Gastroesophageal sphincter (tissue), 4 donors: Measurements from ENCODE around the gene OR51E1. TPM values are rescaled to one million over a fixed set of nuclear protein-coding genes. Genes with fewer than 3 reads are reported as not detected.

ENCODE experiments used
- ATAC-seq: fragments of 150-250 bp; one replicate; pipeline ENCODE4 v1.9.1; 2016; ENCODE audit warnings: mild to moderate bottlenecking, moderate library complexity
- H3K27ac ChIP-seq, 4 donors: fragments of 200-600 bp; sonication (generic) in 3 of 4; 1 replicate in 3 of 4; 2 replicates in 1 of 4; pipeline ENCODE4 v1.5.1; 2016 to 2019
- H3K27me3 ChIP-seq: fragments of 200-600 bp; sonication (generic); one replicate; pipeline ENCODE4 v1.5.1; 2019
- H3K36me3 ChIP-seq, 2 donors: fragments of 200-600 bp; sonication (generic); one replicate each; pipeline ENCODE4 v1.5.1; 2019; ENCODE audit warnings: control low read depth in 1 of 2
- H3K4me1 ChIP-seq, 3 donors: fragments of 200-600 bp; sonication (generic); 1 replicate in 2 of 3; 2 replicates in 1 of 3; pipeline ENCODE4 v1.5.1; 2016 to 2019; ENCODE audit warnings: control low read depth in 2 of 3
- H3K4me3 ChIP-seq, 2 donors: fragments of 200-600 bp; sonication (generic); one replicate each; pipeline ENCODE4 v1.5.1; 2019; ENCODE audit warnings: mild to moderate bottlenecking in 1 of 2, moderate library complexity in 1 of 2
- H3K9me3 ChIP-seq, 3 donors: fragments of 200-600 bp; sonication (generic); one replicate each; pipeline ENCODE4 v1.5.1; 2017 to 2019; ENCODE audit warnings: control low read depth in 2 of 3
- EP300 ChIP-seq: sonication (generic); formaldehyde crosslinking; IDR thresholded peaks from one replicate; pipeline ENCODE4 v1.6.1; 2017; ENCODE audit warnings: antibody characterized with exemption, mild to moderate bottlenecking
- POLR2A ChIP-seq, 2 donors: fragments of 450-650 bp; IDR thresholded peaks; one replicate each; pipeline ENCODE4 v1.6.1; 2017; ENCODE audit warnings: antibody characterized with exemption in 2 of 2, mild to moderate bottlenecking in 2 of 2, moderate library complexity in 1 of 2
- POLR2AphosphoS5 ChIP-seq: sonication (generic); formaldehyde crosslinking; IDR thresholded peaks from one replicate; pipeline ENCODE4 v1.6.1; 2017; ENCODE audit warnings: antibody characterized with exemption
- WGBS, 2 donors: methylation state at CpG; one replicate each; pipeline ENCODE4 v1.1.5; 2018; ENCODE audit warnings: low coverage in 1 of 2; 5-methylcytosine and 5-hydroxymethylcytosine counted together
- total RNA-seq, 4 donors: library from RNA; depleted of rRNA; stranded (reverse); fragments of >200 nt; gene quantifications; one replicate each; pipeline ENCODE4 v1.1.0, GENCODE V29; 2016
- TF ChIP-seq, protein P1 (sequence below), 4 experiments: fragments of 200-600 bp in 2 of 4; fragments of 450-650 bp in 2 of 4; sonication (generic) in 1 of 4; IDR thresholded peaks; one replicate each; pipeline ENCODE4 v1.5.1; 2017 to 2019; ENCODE audit warnings: antibody characterized with exemption in 4 of 4, mild to moderate bottlenecking in 2 of 4, moderate library complexity in 2 of 4

Gene OR51E1
- total RNA-seq, 4 donors from 2014 or later: 0.27 to 0.78 (median 0.65) TPM

DNA sequence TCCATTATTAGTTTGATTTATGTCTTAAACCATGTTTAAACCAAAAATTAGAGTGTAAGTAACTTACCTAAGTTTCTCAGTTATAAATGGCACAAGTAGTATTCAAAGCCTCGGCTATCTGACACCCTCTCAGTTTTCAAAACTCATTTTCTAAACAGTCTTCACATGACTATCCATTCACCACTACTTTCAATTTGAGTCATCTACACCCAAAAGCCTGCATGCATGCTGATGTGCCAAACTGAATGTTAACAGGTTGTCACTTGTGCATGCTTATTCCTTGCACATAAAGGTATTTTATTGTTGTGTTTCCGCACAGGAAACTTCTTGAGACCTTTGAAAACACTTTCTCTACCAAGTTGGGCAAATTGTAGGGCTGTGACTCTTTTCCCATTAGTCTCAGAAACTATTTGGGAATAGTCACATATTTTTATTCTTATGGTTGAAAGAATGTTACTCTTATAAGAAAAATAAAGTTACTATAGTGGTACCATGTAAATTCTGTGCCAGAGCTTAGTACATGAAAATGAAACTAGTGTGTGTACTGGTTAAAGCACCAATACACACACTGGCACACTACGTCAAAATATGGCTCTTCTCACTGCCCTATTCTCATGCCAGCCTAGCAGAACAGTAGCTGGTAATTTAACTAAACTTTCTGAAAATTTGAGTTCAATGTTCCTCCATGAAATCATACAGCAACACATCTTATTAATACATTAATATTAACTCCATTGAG lies 56.1 kb downstream of the OR51E1 start:
- Histone ChIP-seq H3K9me3 (no peaks in the 10 kb centered on the region), H3K27me3 (no peaks in the 10 kb centered on the region), H3K36me3 (no peaks in the 10 kb centered on the region), H3K27ac (no peak overlapping the region), H3K4me1 (peaks cover 0 to 9% (median 0%) of the 10 kb centered on the region in 3 donors), H3K4me3 (no peak overlapping the region)
- no peak for ATAC-seq
- TF ChIP-seq POLR2A (IDR thresholded peaks at IDR 0.05) (no peak), EP300 (no peak), POLR2AphosphoS5 (no peak)
- TF ChIP-seq, protein P1, sequence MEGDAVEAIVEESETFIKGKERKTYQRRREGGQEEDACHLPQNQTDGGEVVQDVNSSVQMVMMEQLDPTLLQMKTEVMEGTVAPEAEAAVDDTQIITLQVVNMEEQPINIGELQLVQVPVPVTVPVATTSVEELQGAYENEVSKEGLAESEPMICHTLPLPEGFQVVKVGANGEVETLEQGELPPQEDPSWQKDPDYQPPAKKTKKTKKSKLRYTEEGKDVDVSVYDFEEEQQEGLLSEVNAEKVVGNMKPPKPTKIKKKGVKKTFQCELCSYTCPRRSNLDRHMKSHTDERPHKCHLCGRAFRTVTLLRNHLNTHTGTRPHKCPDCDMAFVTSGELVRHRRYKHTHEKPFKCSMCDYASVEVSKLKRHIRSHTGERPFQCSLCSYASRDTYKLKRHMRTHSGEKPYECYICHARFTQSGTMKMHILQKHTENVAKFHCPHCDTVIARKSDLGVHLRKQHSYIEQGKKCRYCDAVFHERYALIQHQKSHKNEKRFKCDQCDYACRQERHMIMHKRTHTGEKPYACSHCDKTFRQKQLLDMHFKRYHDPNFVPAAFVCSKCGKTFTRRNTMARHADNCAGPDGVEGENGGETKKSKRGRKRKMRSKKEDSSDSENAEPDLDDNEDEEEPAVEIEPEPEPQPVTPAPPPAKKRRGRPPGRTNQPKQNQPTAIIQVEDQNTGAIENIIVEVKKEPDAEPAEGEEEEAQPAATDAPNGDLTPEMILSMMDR (IDR thresholded peaks at IDR 0.05): no peak
- WGBS, 2 donors: 87 to 91% methylated on average over 3 of the region's 3 CpGs

DNA sequence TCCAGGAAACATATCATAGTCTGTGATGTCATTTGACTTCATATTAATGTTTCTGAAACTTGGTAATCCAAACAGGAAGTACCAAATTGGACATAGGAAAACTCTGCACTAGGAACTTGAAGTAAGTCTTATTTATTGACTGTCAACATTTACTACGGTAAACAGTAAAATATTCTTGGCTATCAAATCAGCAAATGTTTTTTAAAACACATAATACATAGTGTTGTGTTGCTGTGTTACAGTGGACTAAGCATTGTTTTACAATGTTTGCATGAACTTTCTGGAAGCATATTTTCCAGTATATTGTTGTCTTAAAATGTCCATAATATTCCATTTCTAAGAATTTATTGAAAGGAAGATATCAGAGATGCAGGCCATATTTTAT lies 56.6 kb downstream of the OR51E1 start:
- H3K9me3 ChIP-seq: no peaks in the 10 kb centered on the region
- TF ChIP-seq POLR2A (IDR thresholded peaks at IDR 0.05) (no peak), POLR2AphosphoS5 (no peak), EP300 (no peak)
- TF ChIP-seq, protein P1 (IDR thresholded peaks at IDR 0.05): no peak
- H3K36me3 ChIP-seq: no peaks in the 10 kb centered on the region
- 50 to 91% methylated on average over 1 of the region's 1 CpG for WGBS, 2 donors
- no peak overlapping the region for H3K27ac ChIP-seq
- peaks cover 0 to 4% (median 0%) of the 10 kb centered on the region in 3 donors for H3K4me1 ChIP-seq
- H3K27me3 ChIP-seq: no peaks in the 10 kb centered on the region
- no peak overlapping the region for H3K4me3 ChIP-seq
- ATAC-seq: no peak

DNA sequence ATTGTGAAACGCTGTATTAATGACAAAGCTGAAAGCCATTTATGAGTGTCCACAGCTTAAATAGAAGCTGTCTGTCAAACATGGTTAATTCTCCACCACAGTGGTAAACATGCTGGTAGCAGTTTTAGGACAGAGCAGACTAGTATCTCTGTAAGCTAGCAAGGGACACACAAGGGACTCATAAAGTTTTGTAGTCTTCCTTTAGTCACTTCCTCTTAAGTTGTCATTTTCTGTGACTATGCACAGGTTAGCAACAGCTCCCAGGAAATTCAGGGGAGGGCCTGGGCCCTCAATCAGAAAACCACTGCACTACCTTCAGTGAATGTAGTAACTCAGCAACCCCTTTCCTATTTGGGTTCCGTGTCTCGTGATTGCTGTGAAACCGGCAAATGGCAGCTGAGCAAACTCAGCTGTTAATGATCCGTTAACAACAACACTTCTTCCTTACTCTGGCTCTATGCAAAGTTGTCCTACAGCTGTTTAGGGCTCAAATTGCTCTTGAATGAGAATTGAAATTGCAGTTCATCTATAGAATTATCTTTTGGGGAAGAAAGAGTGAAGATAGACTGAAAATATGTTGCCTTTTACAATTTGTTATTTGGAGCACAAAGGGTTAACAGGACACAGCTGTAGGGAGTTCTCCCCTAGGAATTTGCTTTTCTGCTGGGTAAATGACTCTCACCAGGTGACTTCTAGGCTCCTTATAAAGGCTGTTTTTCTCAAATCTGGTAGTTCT lies 60.4 kb downstream of the OR51E1 start, which contains the start of gene MMP26:
TSS of gene MMP26 (plus strand) at position 731 of the 736 bp plus-strand sequence.
- Histone ChIP-seq H3K27ac (no peak within 1 kb of the TSS), H3K27me3 (no peaks in the 10 kb centered on the region), H3K4me1 (no peaks in the 10 kb centered on the region), H3K9me3 (no peaks in the 10 kb centered on the region), H3K36me3 (no peaks in the 10 kb centered on the region), H3K4me3 (no peak within 1 kb of the TSS)
- TF ChIP-seq POLR2AphosphoS5: no peak
- no peak for TF ChIP-seq EP300
- TF ChIP-seq POLR2A (IDR thresholded peaks at IDR 0.05): no peak
- TF ChIP-seq, protein P1 (IDR thresholded peaks at IDR 0.05): no peak
- no peak for ATAC-seq
- WGBS, 2 donors: 36 to 57% methylated on average over 2 to 5 of the region's 5 CpGs

DNA sequence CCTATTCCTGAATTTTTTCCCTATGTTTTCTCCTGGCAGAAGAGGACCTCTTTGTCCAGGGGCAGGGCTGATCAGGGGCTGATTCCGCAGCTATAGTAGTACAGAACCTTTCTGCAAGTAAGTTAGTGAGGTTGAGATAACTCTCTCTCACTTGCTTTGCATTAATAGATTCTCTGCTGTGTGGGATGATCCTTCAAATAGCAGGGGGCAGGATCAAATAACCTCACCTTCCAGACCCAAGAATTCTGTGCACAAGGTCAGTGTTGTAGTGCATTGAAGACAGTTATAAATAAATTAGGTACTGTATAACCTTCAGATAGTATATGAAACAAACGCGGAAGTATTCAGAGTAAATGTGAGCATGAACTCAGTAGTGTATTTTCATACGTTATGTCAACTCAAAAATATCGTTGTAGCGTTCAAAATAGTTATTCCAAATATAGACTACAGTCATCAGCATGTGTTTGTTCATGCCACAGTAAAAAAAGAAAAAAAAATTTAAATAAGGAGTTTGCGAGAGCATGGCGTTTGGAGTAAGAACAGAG lies 61.1 kb downstream of the OR51E1 start:
- ATAC-seq: no peak
- 61 to 69% methylated on average over 8 of the region's 8 CpGs for WGBS, 2 donors
- Histone ChIP-seq H3K27ac (no peak overlapping the region), H3K4me1 (no peaks in the 10 kb centered on the region), H3K36me3 (no peaks in the 10 kb centered on the region), H3K27me3 (peaks cover under 1% of the 10 kb centered on the region), H3K4me3 (no peak overlapping the region), H3K9me3 (no peaks in the 10 kb centered on the region)
- TF ChIP-seq EP300 (no peak), POLR2A (IDR thresholded peaks at IDR 0.05) (no peak), POLR2AphosphoS5 (no peak)
- TF ChIP-seq, protein P1 (IDR thresholded peaks at IDR 0.05): no peak

Other genes starting within 250 kb of the OR51E1 start
- under 1 TPM in 1 of 4 donors, not detected in 3; 0.94 TPM for gene OR52K2, start 194.7 kb upstream of the OR51E1 start, total RNA-seq
- gene OR52K1, start 161.3 kb upstream of the OR51E1 start, total RNA-seq: not detected
- not detected for gene OR52M1, start 98.8 kb upstream of the OR51E1 start, total RNA-seq
- gene OR52I2, start 62.2 kb upstream of the OR51E1 start, total RNA-seq: not detected
- gene OR52I1, start 49.9 kb upstream of the OR51E1 start, total RNA-seq: not detected
- gene TRIM68, start 35.8 kb upstream of the OR51E1 start, total RNA-seq: 10 to 100 TPM; 12.0 to 17.3 (median 14.0) TPM
- gene OR51D1, start 6.5 kb upstream of the OR51E1 start, total RNA-seq: not detected
- gene OR51E2, start 53.9 kb downstream of the OR51E1 start, total RNA-seq: 1 to 10 TPM in 1 of 4 donors, under 1 TPM in 2, not detected in 1; 0.67 to 2.5 (median 0.94) TPM
- gene MMP26, start 60.8 kb downstream of the OR51E1 start, total RNA-seq: not detected
- not detected for gene OR51F1, start 126.0 kb downstream of the OR51E1 start, total RNA-seq
- gene OR52R1, start 160.4 kb downstream of the OR51E1 start, total RNA-seq: not detected
- not detected for gene OR51F2, start 177.3 kb downstream of the OR51E1 start, total RNA-seq
- not detected for gene OR51S1, start 205.2 kb downstream of the OR51E1 start, total RNA-seq
- not detected for gene OR51T1, start 237.9 kb downstream of the OR51E1 start, total RNA-seq